Measurements from ENCODE around the gene CACNA1B.
"Not testable (repeated sequence)": the region's sequence is repeated elsewhere in the genome, so short reads cannot be mapped to it uniquely, and the experiment has no call there.

CACNA1B gene

DNA sequence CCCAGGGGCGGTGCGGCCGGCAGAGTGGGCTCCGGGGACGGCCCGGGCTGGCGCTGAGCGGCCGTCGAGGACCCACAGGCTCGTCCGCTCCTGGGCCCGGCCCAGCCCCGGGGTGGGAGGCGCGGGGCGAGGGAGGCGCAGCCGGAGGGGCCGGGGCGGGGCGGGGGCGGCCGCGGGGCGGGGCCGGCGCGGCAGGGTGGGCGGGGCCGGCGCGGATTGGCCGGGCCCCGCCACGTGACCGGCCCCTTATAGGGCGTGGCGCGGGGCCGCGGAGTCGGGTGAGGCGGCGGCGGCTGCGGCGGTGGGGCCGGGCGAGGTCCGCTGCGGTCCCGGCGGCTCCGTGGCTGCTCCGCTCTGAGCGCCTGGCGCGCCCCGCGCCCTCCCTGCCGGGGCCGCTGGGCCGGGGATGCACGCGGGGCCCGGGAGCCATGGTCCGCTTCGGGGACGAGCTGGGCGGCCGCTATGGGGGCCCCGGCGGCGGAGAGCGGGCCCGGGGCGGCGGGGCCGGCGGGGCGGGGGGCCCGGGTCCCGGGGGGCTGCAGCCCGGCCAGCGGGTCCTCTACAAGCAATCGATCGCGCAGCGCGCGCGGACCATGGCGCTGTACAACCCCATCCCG is at the start of gene CACNA1B:
TSS of gene CACNA1B (plus strand) at position 277 of the 617 bp plus-strand sequence. CDS start at position 429, 152 bp downstream.
- DNase-seq, result not testable (repeated sequence)

DNA sequence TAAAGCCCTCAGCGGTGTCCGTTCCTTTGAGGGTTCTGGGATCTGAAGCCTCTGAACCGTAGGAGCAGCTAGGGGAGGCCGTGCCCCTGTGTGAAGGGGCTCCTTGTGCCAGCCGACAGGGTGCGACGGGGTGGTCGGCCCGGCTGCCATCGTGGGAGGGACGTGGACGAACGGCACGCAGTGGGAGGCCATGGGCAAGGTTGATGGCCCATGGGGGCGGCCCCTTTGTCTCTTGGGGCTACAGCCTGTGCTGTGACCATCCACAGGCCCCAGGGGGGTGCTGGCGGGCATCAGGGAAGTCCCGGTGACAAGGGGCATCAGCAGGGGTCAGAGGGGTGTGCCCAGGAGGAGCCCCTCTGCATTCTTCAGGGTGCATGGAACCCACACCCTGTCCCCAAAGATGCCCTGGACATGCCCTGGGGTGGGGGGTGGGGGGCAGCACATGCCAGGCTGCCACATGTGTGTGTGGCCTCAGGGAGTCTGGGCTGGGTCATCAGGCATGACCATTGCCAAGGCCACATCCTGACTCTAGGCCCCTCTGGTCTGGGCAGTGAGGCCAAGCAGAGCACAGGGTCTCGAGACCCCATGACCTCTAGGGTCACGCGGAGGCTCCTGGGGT is 49.6 kb upstream of the CACNA1B start:
- no peak for DNase-seq

DNA sequence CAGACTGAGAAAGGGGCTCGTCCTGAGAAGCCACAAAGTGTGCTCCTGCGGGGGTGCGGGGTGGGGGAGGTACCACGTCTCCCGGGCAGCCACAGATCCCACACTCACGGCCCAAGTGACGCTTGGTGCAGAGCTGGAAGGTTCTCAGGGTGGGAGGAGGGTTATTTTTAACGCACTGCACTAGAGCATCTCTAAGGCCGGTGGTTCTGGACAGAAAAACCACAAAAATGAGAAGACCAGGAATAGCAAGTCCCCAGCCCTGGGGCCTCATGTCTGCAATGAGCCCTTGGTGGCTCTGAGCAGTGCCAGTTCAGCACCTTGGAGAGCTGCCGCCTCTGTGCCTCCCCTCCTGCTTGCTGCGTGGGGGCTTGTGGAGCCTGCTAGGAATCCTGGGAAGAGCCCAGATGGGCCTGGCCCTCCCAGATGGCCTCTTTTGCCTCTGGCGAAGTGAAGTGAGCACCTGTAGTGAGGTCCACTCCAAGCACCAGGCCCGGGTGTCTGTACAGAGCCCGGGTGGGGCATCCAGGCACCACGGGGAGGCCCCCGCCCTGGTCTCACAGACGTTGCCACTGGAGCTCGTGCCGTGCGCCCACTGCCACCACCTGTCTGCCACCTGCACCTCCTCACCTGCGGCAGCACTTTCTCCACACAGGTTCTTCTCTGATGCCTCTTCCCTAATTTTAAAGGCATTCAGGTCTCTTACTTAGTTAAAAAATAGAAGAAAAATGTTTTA is 48.9 kb upstream of the CACNA1B start:
- DNase-seq, result peak; percentile 62

DNA sequence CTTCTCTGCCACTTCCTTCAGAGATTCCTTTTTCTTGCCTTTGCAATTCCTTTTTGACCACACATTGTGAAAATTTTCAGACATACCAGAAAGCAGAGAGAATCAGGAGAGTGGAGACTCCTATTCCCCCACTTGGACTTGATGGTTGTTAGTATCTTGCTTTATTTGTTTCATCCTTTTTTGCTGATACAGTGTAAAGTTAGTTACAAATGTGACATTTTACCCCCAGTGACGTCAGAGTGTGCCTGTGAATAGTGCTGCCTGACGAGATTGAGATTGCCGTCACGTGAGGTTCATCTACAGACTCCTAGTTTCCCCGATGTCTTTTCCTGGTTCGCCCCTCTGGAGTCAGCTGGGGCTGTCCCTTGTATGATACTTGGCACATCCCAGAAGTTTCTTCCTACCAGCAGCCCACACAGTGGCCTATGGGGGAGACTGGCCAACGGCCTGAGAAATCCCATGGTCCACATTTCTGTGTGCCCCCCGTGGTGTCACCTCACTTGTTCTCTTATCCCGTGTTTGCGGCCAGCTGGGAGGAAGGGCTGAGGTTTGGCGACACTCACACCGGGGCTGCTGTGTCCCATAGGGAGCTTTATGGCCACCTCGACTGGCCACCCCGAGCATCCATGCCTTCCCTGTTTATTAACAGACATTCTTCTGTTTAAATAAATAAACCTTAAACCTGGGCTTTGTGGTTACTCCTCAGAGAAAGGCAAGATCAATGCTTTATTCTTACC is 48.2 kb upstream of the CACNA1B start:
- DNase-seq, result no peak

DNA sequence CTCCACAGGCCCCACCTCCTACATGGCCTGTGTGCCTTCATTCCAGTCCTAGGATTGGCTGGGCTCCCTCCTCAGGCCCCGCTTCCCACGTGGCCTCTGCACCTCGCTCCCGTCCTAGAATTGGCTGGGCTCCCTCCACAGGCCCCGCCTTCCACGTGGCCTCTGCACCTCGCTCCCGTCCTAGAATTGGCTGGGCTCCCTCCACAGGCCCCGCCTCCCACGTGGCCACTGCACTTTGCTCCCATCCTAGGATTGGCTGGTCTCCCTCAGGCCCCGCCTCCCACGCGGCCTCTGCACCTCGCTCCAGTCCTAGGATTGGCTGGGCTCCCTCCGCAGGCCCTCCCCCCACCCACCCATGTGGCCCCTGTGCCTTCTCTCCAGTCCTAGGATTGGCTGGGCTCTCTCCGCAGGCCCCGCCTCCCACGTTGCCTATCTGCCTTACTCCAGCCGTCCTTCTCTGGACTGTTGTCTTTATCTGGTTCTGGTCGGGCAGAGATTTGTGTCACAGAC is 45.3 kb upstream of the CACNA1B start:
- no peak for DNase-seq

DNA sequence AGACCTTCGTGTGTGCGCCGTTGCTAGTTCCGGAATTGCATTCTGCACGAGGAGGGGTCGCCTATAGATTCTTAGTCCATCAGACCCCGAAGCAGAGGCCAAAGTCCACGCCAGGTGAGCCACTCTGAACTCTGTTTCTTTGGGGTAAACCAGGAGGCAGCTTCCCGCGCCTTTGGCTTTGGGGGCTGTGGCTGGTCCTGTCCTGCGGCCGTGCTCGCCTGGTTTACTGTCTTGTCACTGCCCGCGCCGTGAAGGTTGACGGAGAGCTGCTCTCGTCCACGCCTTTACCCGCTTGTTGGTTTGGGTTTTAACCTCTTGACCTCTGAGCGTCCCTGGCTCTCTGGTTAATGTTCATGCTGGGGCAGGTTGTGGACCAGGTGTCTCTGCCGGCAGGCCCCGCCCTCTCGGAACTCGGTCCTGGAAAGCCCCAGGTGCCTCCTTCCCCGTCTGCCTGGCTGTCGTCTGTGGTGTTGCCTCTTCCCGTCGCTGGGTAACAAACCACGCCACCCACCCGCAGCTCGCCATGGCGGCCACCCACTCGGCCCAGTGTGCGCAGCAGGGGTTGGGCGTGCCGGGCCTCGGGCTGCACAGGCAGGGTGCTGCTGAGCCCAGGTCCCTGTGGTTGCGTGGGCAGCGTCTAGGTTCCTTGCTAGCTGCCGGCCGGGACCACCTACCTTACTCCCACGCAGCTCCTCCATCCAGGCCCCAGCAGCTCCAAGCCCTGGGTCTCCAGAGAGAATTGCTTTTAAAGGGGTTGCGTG is 44.6 kb upstream of the CACNA1B start:
- DNase-seq, result no peak

DNA sequence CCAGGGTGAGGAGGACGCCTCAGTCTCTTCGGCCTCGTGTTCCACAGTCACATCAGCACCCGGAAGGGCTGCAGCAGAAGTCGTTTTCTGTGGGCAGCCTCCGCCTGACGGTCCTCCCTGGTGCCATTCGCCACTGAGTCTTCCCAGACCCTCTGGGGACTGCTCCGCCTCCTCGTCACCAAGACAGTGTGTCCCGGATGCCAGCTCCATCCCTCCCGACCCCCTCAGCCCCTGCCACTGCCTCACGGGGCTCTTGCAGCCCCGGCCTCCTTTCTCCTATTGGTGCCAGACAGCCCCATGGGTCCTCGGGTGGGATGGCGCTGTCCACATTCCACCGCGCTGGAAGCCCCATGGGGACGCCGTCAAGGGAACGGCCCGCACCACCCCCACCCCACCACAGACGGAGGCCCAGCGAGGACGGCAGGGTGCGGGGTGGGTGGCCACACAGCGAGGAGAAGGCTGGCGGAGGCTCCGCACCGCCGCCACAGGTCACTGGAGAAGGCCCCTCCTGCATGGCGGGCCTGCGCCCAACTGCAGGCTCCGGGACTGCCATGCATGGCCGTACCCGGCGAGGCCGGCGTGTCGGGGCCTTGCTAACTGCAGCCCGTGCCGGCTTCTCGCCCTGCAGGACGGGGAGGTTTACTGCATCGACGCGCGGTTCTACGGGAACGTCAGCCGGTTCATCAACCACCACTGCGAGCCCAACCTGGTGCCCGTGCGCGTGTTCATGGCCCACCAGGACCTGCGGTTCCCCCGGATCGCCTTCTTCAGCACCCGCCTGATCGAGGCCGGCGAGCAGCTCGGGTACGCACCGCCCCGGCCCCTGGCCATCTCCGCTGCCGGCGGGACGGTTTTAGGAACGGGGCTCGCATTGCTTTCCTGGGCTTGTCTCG is 43.6 kb upstream of the CACNA1B start:
- no peak for DNase-seq

DNA sequence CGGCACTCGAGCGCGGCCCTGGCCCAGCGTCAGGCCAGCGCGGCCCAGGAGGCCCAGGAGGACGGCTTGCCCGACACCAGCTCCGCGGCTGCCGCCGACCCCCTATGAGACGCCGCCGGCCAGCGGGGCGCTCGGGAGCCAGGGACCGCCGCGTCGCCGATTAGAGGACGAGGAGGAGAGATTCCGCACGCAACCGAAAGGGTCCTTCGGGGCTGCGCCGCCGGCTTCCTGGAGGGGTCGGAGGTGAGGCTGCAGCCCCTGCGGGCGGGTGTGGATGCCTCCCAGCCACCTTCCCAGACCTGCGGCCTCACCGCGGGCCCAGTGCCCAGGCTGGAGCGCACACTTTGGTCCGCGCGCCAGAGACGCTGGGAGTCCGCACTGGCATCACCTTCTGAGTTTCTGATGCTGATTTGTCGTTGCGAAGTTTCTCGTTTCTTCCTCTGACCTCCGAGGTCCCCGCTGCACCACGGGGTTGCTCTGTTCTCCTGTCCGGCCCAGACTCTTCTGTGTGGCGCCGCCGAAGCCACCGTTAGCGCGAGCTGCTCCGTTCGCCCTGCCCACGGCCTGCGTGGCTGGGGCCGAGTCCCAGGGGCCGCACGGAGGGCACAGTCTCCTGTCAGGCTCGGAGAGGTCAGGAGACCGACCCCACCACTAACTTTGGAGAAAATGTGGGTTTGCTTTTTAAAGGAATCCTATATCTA is 42.6 kb upstream of the CACNA1B start:
- no peak for DNase-seq

DNA sequence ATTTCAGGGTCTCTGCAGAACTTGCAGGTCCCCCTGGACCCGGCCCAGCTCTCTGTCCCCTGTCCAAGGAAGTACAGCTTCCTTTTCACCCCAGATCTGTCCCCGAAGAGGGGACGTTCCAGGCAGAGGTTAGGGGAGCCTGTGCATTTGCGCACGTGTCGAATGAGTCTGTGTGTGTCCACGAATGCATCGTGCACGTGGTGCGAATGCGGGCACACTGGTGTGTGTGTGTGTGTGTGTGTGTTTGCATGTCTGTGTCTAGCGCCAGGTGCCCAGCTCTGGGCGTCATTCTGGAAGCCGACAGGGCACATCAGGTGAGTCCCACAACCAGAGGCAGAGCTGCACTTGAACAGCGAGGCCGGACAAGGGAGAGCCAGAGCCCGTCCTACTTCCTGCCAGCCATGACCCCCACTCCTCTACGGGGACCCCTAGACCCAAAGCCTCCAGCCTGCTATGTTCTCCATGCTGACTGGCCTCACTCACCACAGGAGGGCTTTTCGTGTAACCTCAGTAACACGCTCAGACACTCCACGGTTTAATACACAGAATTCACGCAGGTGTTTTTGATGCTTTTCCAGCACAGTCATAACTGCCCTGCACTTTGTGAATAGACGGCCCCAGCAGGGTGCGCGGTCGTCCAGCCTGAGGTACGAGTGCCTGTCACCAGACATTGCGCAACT is 41.3 kb upstream of the CACNA1B start:
- no peak for DNase-seq

DNA sequence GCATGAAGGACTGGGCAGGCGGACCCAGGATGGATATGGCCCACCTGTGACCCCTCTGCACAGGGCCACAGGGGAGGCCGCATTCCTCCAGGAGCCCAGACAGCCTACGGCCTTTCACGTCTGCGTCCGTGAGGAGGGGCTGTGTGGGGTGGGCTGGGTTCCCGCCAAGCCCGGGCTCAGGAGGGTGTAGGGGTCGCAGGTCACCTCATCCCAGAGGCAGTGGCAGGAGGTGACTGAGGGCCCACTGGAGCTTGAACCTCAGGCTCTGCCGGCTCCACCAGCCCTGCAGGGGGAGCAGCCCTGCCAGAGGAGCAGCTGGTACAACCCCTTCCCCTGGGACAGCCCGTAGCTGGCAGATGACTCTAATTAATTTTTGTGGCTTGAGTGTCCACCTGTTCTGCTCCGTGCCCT is 40.7 kb upstream of the CACNA1B start:
- no peak for DNase-seq

DNA sequence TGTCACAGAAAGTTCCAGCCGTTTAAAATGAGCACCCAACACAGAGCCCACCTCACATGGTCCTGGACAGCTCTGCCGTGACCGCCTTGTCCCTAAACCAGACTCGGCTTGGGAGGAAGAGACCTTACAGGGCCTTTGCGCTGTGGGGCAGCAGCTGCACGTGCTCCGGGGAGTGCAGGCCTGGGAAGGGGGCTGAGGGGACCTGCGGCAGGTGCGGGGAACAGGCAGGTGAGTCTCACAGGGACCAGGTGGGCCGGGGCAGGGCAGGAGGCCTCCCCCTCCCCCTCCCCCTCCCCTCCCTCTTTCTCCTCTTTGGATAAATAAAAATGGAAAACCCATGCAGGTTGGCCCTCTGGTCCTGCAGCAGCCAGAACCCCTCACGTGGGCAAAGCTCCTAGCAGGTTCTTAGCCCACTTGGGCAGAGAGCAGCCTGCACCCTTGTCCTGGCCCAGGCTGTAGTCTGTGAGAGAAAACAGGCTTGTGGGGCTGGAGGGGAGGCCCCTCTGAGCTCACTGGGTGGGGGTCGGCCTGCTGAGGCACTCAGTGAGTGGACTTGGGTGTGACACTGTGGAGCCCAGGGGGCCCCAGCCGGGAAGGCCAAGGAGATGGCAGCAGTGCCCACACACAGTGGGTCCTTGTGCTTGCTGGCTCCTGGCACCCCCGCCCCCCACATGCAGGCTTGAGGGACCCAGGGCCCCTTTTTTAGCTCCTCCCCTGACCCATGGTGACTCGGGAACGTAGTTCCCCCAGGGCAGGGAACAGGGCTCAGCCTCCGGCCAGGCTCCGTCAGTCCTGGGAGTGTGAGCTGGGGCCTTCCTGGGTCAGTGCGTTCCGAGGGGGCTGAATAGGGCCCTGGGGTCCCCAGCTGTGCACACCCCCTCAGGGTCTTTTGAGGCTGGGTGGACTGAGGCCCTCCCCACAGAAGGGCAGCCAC is 40.0 kb upstream of the CACNA1B start:
- DNase-seq, result no peak

DNA sequence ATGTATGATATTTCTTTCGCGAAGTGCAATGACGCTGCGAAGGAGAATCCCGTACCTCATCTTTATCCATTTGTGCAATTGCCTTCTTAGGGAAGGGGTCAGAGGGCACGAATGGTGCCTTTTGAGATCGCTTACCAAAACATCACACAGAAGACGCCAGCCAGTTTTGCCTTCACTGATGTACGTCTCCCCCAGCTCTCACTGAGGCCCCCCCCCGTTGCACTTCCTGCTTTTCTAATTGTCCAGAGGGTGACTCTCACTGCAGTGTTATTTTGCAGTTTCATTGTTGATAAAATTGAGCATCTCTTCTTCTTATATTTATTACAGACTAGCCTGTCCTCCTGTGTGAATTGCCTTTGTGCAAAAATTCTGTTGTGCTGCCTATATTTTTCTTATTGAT is 39.0 kb upstream of the CACNA1B start:
- no peak for DNase-seq

DNA sequence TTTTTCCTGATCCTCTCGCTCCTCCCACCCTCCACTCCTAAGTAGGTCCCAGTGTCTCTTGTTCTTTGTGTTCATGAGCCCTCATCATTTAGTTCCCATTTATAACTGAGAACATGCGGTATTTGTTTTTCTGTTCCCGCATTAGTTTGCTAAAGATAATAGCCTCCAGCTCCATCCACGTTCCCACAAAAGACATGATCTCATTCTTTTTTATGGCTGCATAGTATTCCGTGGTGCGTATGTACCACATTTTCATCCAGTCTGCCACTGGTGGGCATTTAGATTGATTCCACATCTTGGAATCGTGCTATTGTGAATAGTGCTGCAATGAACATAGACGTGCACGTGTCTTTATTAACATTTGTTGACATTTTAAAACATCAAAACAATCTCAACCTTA is 34.2 kb upstream of the CACNA1B start:
- no peak for DNase-seq

DNA sequence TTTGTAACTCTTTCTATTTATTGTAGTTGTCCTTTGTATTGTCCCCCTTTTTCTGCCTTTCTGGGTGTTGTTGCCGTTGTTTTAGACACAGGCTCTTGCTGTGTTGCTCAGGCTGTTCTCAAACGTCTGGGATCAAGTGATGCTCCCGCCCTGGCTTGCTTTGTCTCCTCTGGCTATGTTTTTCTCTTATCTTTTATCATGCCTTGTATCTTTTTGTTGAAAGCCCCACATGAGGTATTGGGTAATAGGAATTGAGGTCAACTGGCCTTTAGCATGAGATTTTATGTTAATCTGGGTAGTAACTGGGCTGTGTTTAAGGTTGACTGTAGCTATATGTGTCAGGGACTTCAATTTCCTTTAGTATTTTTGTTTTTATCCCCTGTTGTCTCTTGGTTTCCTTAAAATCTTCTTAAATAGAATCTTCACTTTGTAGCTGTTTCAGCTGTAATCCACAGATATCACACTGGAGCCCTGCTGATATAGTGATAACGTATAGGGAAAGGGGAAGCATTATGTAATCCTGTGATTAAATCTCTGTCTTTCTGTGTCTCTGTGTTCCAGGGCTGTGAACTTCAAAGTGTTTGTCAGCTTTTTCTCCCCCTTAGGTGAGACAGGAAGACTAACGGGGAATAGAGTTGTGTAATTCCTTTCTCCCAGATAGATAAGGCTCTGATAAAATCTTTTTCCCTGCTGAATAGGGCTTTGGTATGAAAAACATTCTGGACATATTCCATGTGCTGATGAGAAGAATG is 25.9 kb upstream of the CACNA1B start:
- no peak for DNase-seq

DNA sequence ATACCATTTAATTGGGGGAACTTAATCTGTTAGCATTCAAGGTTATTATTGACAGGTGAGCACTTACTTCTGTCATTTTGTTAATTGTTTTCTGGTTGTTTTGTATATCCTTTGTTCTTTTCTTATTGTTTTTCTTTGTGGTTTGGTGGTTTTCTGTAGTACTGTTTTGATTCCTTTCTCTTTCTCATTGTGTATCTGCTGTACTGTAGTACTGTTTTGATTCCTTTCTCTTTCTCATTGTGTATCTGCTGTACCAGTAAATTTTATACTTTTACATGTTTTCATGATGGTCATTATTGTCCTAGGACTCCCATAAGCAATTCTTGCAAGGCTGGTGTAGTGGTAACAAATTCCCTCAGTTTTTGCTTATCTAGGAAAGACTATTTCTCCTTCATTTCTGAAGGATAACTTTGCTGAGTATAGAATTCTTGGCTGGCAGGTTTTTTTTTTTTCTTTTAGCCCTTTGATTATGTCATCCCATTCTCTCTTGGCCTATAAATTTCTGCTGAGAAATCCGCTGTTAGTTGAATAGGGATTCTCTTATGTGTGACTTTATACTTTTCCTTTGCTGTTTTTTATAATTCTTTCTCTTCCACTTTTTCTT is 24.1 kb upstream of the CACNA1B start:
- no peak for DNase-seq

DNA sequence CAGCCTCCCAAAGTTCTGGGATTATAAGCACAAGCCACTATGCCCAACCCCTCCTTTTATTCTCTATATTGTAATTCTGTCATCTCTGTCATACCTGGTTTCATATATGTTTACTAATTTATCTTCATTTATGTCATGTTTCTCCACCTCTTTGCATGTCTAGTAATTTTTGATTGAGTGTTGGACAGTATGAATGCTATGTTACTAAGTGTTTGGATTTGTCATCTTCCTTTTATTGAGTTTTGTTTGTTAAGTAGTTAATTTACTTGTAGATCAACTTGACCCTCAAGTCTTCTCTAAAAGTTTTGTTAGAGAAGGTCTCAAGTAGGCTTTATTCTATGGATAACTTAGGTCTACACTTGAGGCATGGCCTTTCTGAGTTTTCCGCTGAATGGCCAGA is 17.2 kb upstream of the CACNA1B start:
- DNase-seq, result no peak

DNA sequence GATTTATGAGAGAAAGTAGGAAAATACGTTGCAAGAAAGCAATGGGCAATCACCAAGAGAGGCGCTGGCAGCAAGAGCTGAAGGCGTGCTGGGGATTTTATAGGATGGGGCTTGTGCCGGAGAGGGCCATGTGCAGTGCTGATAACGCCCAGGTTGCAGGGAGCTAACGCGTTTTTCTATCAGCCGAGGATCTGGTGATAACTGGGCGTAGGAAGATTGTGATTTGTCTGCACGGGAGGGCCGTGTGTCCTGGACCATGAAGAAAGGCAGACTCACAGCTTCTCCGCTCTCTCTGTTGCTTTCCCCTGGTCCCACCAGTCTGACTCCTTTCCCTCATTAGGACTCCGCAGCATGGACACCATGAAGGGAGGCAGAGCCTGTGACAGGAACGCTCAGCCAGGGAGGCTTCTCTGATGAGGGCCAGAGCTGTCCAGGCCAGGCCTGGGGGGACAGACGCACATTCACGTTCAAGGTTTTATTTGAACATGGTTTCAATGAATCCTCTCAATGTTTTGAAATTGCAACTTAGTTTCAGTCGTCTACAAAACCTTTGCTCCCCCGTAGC is 11.9 kb upstream of the CACNA1B start:
- DNase-seq, result no peak

All from femur (tissue), 1 donor.